HepG2 (cell line): Measurements from ENCODE around the gene PPIA. TPM values are rescaled to one million over a fixed set of nuclear protein-coding genes. Genes with fewer than 3 reads are reported as not detected.

ENCODE experiments used
- CTCF ChIP-seq: sonication (generic); formaldehyde crosslinking; IDR thresholded peaks from 2 replicates; pipeline ENCODE4 v1.5.0; 2020; ENCODE audit warnings: mild to moderate bottlenecking, missing genetic modification reagents, moderate library complexity
- HIC2 ChIP-seq: sonication (generic); formaldehyde crosslinking; IDR thresholded peaks from 2 replicates; pipeline ENCODE4 v1.9.0; 2022; ENCODE audit warnings: low read depth, missing genetic modification reagents
- MAZ ChIP-seq, 2 experiments: sonication (generic) in 1 of 2; formaldehyde crosslinking in 1 of 2; IDR thresholded peaks; 2 replicates each; pipeline versions ENCODE4 v1.5.0 to v1.6.1; 2012 to 2020; ENCODE audit warnings: low read depth in 2 of 2, mild to moderate bottlenecking in 2 of 2, borderline replicate concordance in 1 of 2, improper control_type of control experiment in 1 of 2, low read length in 1 of 2, missing genetic modification reagents in 1 of 2, moderate library complexity in 1 of 2
- MTF1 ChIP-seq: sonication (generic); formaldehyde crosslinking; IDR thresholded peaks from 2 replicates; pipeline ENCODE4 v1.5.0; 2020; ENCODE audit warnings: missing genetic modification reagents
- NR2F1 ChIP-seq, 2 experiments: fragments of 450-650 bp in 1 of 2; formaldehyde crosslinking in 1 of 2; IDR thresholded peaks; 2 replicates each; pipeline versions ENCODE4 v1.5.0 to v1.6.1; 2016 to 2020; ENCODE audit warnings: mild to moderate bottlenecking in 1 of 2, missing compliant biosample characterization in 1 of 2, missing genetic modification reagents in 1 of 2, moderate library complexity in 1 of 2
- REST ChIP-seq, 2 experiments: IDR thresholded peaks; 2 replicates each; pipeline ENCODE4 v1.6.1; 2011 to 2012; ENCODE audit warnings: low read length in 2 of 2, borderline replicate concordance in 1 of 2, low read depth in 1 of 2, mild to moderate bottlenecking in 1 of 2, moderate library complexity in 1 of 2
- RXRA ChIP-seq: sonication (generic); formaldehyde crosslinking; IDR thresholded peaks from 2 replicates; pipeline ENCODE4 v1.5.1; 2020; ENCODE audit warnings: missing genetic modification reagents
- SRF ChIP-seq: IDR thresholded peaks from 2 replicates; pipeline ENCODE4 v1.6.1; 2011; ENCODE audit warnings: mild to moderate bottlenecking, low read depth, low read length, moderate library complexity
- TEAD3 ChIP-seq: optimal IDR thresholded peaks from 2 replicates; pipeline ENCODE3; 2016; ENCODE audit warnings: borderline replicate concordance
- ZFP36L2 ChIP-seq: sonication (generic); formaldehyde crosslinking; IDR thresholded peaks from 2 replicates; pipeline ENCODE4 v1.4.0; 2020; ENCODE audit warnings: missing genetic modification reagents
- ZNF280B ChIP-seq: sonication (generic); formaldehyde crosslinking; IDR thresholded peaks from 2 replicates; pipeline ENCODE4 v1.5.0; 2020; ENCODE audit warnings: missing genetic modification reagents, mild to moderate bottlenecking, borderline replicate concordance
- ZNF777 ChIP-seq: sonication (generic); formaldehyde crosslinking; IDR thresholded peaks from 2 replicates; pipeline ENCODE4 v1.4.0; 2020; ENCODE audit warnings: missing genetic modification reagents
- ZNF879 ChIP-seq: sonication (generic); formaldehyde crosslinking; IDR thresholded peaks from 2 replicates; pipeline ENCODE4 v1.8.1; 2023; ENCODE audit warnings: missing genetic modification reagents
- polyA plus RNA-seq, 8 experiments: library from polyadenylated mRNA; depleted of rRNA in 3 of 8; stranded (reverse) in 7 of 8; unstranded in 1 of 8; fragments of >200 nt; fragmentation: Illumina TruSeq in 4 of 8; extraction: Trizol in 4 of 8; gene quantifications; 2 replicates each; pipeline versions ENCODE4 v1.2.1 to v1.2.3, GENCODE V29; 2011 to 2016; ENCODE audit warnings: low read depth in 4 of 8, missing spikeins in 1 of 8, mixed read lengths in 1 of 8; ENCODE audit not compliant: insufficient read depth in 1 of 8
- total RNA-seq, 5 experiments: library from RNA; depleted of rRNA; stranded (reverse); fragments of >200 nt; fragmentation: Illumina TruSeq; extraction: Trizol; gene quantifications; 2 replicates each; pipeline ENCODE4 v1.2.3, GENCODE V29; 2016; ENCODE audit warnings: low read depth in 1 of 5
- TF ChIP-seq, protein P1 (sequence below): sonication (generic); formaldehyde crosslinking; IDR thresholded peaks from 2 replicates; pipeline ENCODE4 v1.4.0; 2020; ENCODE audit warnings: mild to moderate bottlenecking, low read depth, missing genetic modification reagents

The PPIA gene
- total and polyA plus RNA-seq, 2 of the 13 experiments (the other 11 are each of a cell fraction or from before 2014, with no cell fraction given), result 2,268 to 3,010 TPM

DNA sequence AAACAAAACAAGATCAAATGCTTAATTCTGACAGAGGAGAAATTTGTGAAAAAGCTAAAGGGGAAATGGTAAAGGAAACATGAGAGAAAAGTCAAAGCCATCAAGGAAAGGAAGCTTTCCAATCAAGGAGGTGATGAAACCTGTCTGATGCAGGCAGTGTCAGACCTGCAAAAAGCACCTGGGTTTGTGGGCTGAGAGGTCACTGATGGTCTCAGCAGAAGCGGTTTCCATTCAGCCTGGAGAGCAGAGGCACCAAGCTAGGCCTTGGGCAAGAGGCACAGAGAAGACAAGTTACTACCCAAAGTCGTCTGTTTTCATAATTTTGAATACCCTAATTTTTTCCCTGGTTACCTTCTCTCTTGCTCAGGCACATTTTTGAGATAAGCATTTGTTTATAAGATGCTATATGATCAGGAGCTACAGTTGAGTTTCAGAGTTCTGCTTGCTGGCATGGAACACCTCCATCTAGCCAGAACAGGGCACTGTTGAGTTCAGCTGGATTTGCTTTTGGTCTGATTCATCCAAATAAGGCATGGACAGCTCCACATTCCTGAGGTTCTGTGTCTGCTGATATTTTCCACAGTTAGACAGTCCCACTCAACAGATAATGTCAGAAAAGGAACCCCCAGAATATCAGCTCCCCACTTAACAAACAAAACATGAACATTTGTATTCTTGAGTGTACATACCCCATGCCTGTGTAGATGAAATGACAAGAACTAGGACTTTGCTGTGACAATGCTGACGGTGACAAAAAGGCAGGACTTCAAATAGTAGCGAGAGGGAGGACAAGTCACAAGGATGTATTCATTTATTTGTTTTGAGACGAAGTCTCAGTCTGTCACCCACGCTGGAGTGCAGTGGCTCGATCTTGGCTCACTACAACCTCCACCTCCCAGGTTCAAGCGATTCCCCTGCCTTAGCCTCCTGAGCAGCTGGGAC is 4.9 kb upstream of the PPIA start (continued):
- no peak for TF ChIP-seq MAZ (IDR thresholded peaks at IDR 0.05; ENCODE audit: borderline replicate concordance, low read depth, low read length)
- no peak for TF ChIP-seq MAZ (CRISPR knock-in tag; IDR thresholded peaks at IDR 0.05; ENCODE audit: low read depth)
- no peak for TF ChIP-seq HIC2 (CRISPR knock-in tag)
- no peak for TF ChIP-seq NR2F1 (CRISPR knock-in tag; IDR thresholded peaks at IDR 0.05)
- TF ChIP-seq RXRA, result no peak
- TF ChIP-seq MTF1 (CRISPR knock-in tag), result no peak
- TF ChIP-seq SRF, result peak; percentile 89
- TF ChIP-seq, protein P1, sequence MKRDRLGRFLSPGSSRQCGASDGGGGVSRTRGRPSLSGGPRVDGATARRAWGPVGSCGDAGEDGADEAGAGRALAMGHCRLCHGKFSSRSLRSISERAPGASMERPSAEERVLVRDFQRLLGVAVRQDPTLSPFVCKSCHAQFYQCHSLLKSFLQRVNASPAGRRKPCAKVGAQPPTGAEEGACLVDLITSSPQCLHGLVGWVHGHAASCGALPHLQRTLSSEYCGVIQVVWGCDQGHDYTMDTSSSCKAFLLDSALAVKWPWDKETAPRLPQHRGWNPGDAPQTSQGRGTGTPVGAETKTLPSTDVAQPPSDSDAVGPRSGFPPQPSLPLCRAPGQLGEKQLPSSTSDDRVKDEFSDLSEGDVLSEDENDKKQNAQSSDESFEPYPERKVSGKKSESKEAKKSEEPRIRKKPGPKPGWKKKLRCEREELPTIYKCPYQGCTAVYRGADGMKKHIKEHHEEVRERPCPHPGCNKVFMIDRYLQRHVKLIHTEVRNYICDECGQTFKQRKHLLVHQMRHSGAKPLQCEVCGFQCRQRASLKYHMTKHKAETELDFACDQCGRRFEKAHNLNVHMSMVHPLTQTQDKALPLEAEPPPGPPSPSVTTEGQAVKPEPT (CRISPR knock-in tag), result no peak
- no peak for TF ChIP-seq ZNF879
- peak; percentile 59 for TF ChIP-seq TEAD3 (CRISPR knock-in tag)
- TF ChIP-seq REST (IDR thresholded peaks at IDR 0.05; ENCODE audit: borderline replicate concordance in 1 of 2, low read depth in 1 of 2, low read length in 2 of 2), result peak in 1 of 2 experiments; percentile 78; a peak in 3 of 4 replicates
- no peak for TF ChIP-seq ZNF280B (CRISPR knock-in tag)
- TF ChIP-seq CTCF, result 0 out of 2 replicates have a peak, but pooled peaks have one; percentile 28
- no peak for TF ChIP-seq ZFP36L2 (CRISPR knock-in tag)
- no peak for TF ChIP-seq ZNF777 (CRISPR knock-in tag)
